Astrocyte of the hippocampus (primary cell): Measurements from ENCODE around the gene MYRF.

Experiments used
- DNase-seq: peaks from one replicate; pipeline ENCODE4 v3.0.0; 2011; ENCODE audit warnings: low read depth, low spot score

MYRF gene

DNA sequence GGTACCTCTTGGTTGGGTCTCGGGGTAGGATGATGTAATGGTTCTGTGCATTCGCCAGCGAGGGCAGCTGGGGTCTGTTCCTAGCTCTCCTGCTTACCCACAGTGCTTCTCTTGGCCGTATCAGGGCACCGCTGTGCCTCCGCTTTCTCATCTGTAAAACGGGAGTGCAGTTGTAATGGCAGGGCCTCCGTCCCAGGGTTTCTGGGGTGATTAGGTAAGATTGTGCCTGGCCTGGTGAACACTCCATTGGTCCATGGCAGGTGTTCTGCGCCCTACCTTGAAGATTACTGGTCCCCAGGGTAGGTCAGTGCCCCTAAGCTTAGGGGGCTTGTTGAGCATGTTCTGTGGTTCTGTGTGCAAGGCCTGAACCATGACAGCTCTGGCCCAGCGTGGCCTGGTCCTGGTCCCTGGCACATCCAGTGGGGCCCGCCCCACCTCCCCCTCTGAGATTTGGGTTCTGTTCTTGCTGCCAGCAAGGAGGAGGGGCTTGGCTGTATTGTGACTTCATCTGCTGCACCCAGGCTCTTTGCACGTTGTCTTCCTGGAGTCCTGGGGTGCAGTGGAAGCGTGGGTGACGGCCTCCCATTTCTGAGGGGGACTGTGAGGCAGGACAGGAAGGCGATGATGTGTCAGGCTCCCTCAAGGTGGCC, 4.9 kb downstream of the MYRF start:
- no peak for DNase-seq

- no peak for DNase-seq
Observed at GRCh38 chr11:61760946-61761345, 8.5 kb downstream of the MYRF start.

DNA sequence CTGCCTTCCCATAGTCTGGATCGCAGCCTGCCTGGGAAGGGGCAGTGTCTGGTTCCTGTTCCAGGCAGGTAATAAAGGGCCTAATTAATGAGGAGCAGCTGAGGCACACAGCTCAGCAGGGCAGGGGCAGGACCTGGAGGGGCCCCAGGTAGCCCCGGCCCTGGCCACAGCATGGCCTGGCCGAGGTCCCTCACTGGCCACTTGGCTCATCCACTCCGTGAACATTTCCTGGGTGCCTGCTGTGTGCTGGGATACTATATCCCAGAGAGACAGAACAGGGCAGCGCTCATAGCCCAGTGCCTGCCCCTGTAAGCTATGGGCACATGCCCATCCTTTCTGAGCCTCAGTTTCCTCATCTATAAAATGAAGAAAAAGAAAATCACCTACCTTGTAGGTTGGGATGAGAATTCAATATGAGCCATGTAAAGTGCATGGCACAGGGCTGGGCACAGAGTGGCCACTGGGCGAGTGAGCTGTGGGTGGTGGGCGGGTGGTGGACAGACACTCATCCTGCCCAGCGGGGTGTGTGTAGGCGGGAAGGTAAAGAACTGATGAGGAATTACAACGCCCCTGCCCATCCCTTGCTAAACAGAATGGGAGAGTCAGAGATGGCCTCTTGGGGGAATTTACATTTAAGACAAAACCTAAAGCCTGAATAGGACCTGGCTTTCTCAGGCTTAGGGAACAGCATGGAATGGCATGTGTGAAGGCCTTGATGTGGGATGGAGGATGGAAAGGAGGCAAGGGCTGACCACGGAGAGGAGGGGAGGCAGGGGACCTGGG, 9.2 kb downstream of the MYRF start:
- DNase-seq: no peak

- DNase-seq: no peak
Observed at GRCh38 chr11:61762223-61762615, 9.8 kb downstream of the MYRF start.

DNA sequence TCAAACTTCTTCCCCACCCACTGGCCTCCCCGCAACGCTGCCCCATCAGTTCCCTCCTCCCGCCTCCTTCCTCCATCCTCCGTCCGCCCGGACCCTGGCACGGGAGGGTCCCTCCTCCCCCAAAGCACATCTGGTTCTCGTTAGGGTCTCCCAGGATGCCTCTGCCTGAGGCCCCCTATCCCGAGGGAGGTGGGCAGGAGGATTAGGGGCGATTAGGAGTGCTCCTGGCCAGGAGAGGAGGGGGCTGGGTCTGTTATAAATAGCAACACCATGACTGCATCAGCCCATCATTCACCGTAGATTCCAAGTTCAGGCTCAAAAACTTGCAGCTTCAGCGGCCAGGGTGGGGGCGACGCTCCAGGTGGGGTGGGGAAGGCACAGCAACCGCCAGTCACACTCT, 10.4 kb downstream of the MYRF start:
- DNase-seq: no peak

DNA sequence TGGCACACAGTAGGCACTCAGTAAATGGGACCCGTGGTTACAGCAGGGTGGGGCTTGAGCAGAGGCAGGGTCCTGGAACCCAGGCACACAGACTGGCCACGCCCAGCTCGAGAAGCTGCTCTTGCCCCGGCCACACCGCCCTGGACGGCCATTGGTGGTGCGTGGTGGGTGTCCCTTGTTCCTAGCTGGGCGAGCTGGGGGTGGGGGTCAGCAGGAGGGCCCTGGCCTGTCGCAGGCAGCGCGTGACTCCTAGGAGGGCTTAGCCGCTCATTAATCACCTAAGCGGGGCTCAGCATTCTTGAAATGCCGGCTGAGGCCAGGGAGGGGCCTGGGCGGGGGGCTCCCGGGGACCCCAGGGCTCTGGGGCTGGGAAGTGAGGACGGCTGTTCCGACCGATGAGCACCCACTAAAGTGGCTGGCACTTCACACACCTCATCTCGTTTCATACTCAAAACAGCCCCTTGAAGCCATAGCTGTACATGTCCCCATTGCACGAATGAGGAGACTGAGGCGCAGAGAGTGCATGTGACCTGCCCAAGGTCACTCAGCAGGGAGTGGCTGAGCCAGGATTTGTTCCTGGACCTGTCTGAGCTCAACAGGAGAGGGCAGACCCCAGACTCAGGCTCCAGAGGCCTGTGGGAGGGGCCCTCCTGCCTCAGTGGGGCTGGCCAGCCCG, 11.6 kb downstream of the MYRF start:
- no peak for DNase-seq

DNA sequence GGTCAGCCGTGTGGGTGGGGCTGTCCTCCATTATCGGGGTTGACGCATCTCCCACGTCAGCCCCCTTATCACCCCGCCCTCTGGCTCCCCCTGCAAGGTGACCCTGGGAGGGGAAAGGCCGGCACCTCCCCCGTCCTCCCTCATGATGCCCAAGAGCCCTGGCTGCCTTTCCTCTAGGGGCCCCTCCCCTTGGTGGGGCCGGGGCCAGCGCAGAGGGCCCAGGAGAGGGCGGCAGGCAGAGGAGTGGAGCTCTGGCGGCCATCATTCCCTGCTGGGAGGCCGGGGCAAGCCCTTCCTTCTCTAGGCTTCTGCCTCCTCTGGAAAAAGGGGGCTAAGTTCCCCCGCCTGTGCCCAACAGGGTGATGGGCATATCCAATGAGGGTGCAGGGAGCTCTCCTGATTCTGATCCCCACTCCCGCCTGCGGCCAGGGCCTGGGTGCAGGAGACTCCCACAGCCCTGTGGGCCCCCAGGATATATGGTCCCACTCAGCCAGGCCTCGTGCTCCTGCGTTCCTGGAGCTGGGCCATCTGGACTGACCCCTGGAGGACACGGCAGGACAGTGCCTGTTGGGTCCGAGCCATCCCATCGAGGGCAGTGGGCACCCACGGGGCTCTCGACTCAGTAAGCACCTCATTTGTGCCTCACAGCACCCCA, 12.3 kb downstream of the MYRF start:
- DNase-seq: no peak

GRCh38 chr11:61765550-61766253, 13.3 kb downstream of the MYRF start:
- DNase-seq: no peak

DNA sequence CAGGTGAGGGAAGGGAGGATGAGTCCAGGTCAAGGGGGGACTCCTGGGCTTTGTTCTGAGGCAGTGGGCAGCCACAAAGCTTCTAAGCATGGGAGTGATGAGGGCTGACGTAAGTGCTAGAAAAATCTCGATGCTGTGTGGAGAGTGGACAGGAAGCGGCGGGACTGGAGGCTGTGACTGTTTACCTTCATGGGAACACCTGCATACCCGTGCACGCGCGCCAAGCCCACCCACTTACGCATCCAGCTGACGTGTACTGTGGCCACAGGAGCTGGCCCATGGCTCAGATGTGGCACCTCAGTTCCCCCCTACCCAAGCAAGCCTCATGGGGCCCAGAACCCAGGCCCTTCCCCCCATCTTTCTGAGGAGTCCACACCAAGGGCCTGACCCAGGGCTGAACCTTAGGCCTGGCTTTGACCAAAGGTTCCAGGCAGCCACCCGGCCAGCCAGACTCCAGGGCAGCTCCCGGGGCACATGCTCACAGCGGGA, 14.0 kb downstream of the MYRF start:
- peak; percentile 59 for DNase-seq

- no peak for DNase-seq
Observed at GRCh38 chr11:61768376-61769076, 16.1 kb downstream of the MYRF start.

- peak; percentile 76 for DNase-seq
Observed at GRCh38 chr11:61769169-61769920, 16.9 kb downstream of the MYRF start.

GRCh38 chr11:61769946-61770683, 17.7 kb downstream of the MYRF start:
- no peak for DNase-seq

- DNase-seq: no peak
Observed at GRCh38 chr11:61771195-61771894, 18.9 kb downstream of the MYRF start.

- peak; percentile 28 for DNase-seq
Observed at GRCh38 chr11:61771985-61772455, 19.6 kb downstream of the MYRF start.

GRCh38 chr11:61773356-61773755, 20.9 kb downstream of the MYRF start:
- DNase-seq: no peak

DNA sequence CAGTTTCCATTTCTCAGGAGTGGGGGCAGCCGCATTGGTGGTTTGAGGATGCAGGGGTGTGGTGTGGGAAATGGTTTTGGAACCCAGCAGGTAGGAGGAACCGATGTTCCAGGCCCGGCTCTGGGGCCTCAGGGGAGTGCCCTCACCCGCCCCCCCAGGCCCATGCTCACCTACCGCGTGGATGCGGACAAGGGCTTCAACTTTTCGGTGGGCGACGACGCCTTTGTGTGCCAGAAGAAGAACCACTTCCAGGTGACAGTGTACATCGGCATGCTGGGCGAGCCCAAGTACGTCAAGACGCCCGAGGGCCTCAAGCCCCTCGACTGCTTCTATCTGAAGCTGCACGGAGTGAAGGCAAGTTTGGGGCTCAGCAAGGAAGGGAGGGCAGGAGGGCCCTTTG, 21.4 kb downstream of the MYRF start:
- DNase-seq: no peak

DNA sequence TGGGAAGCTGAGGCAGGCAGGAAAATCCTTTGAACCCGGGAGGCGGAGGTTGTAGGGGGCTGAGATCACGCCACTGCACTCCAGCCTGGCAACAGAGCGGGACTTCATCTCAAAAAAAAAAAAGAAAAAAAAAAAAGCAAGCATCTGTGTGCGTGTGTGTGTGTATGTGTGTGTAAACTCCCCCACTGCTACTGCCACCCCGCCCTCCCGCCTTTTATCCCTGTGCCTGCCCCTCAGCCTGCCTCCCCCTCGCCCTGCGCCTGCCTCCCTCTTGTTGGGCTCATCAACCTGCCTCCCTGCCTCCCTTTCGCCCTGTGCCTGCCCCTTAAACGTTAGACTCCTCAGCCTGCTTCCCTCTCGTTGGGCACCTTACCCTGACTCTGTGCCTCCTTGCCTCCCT, 22.0 kb downstream of the MYRF start:
- DNase-seq: no peak

GRCh38 chr11:61775106-61775505, 22.7 kb downstream of the MYRF start:
- no peak for DNase-seq
